WERI-Rb-1 (cell line): ENCODE data around the gene EID3.

Experiments used
- DNase-seq: peaks from one replicate; pipeline ENCODE4 v3.0.0-alpha.2; 2020
- H3K27ac ChIP-seq: fragments of 250-450 bp; sonication (Bioruptor Pico); 2 replicates; pipeline ENCODE4 v1.5.1; 2020; ENCODE audit warnings: mild to moderate bottlenecking, moderate library complexity
- H3K27me3 ChIP-seq: fragments of 250-450 bp; sonication (Bioruptor Pico); 2 replicates; pipeline ENCODE4 v1.5.1; 2021; ENCODE audit warnings: mild to moderate bottlenecking, low read depth, moderate library complexity; ENCODE audit not compliant: insufficient read depth, severe bottlenecking
- H3K36me3 ChIP-seq: fragments of 250-450 bp; sonication (Bioruptor Pico); 2 replicates; pipeline ENCODE4 v1.5.1; 2020; ENCODE audit warnings: mild to moderate bottlenecking, moderate library complexity
- H3K4me3 ChIP-seq: 2 replicates; pipeline ENCODE4 v1.5.1; 2011; ENCODE audit warnings: low read depth, mild to moderate bottlenecking, control low read depth, low read length
- H3K9me3 ChIP-seq: fragments of 250-450 bp; sonication (Bioruptor Pico); 2 replicates; pipeline ENCODE4 v1.5.1; 2021; ENCODE audit warnings: mild to moderate bottlenecking, moderate library complexity; ENCODE audit not compliant: severe bottlenecking
- TF ChIP-seq, protein P1 (sequence below): IDR thresholded peaks from 2 replicates; pipeline ENCODE4 v1.5.1; 2011; ENCODE audit warnings: low read depth, mild to moderate bottlenecking, control low read depth, inconsistent platforms, low read length

EID3 gene

GRCh38 chr12:104306376-104306775 lies 2.8 kb downstream of the EID3 start:
- Histone ChIP-seq H3K9me3 (no peaks in the 10 kb centered on the region), H3K36me3 (peaks cover 27% of the 10 kb centered on the region), H3K27ac (no peak overlapping the region), H3K27me3 (no peaks in the 10 kb centered on the region), H3K4me3 (no peak overlapping the region)
- no peak for DNase-seq
- TF ChIP-seq, protein P1, sequence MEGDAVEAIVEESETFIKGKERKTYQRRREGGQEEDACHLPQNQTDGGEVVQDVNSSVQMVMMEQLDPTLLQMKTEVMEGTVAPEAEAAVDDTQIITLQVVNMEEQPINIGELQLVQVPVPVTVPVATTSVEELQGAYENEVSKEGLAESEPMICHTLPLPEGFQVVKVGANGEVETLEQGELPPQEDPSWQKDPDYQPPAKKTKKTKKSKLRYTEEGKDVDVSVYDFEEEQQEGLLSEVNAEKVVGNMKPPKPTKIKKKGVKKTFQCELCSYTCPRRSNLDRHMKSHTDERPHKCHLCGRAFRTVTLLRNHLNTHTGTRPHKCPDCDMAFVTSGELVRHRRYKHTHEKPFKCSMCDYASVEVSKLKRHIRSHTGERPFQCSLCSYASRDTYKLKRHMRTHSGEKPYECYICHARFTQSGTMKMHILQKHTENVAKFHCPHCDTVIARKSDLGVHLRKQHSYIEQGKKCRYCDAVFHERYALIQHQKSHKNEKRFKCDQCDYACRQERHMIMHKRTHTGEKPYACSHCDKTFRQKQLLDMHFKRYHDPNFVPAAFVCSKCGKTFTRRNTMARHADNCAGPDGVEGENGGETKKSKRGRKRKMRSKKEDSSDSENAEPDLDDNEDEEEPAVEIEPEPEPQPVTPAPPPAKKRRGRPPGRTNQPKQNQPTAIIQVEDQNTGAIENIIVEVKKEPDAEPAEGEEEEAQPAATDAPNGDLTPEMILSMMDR = no peak

DNA sequence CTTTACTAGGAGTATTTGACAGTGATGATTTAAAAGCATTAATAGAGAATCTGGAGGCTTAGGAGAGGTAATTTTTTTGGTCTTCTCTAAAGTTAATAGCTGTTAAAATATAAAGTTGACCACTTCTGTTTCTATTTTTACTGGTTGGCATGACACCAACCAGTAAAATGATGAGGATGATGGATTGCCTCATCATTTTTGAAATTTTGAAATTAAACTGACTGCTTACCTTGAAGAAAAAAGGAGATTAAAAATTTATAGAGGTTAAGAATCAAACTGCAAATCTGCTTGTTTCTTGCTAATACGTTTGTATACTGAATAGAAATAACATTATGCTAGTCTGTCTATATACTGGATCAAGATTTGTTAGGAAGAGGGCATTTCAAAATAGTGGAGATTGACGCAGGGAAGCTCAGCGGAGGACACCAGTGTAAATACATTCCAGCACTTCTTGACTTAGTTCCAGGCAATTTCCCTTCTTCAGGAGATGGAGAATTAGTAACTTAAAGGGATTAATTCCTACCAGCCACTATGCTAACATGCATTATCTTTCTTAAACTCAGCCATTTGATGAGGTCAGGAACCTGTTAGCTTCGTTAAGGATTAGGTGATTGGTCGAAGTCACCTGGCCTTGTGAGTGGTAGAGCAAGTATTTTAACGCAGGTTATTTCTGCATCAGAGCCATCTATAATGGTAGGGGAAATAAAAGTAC lies 3.6 kb downstream of the EID3 start:
- Histone ChIP-seq H3K4me3 (no peak overlapping the region), H3K27me3 (no peaks in the 10 kb centered on the region), H3K27ac (no peak overlapping the region), H3K36me3 (peaks cover 33% of the 10 kb centered on the region), H3K9me3 (no peaks in the 10 kb centered on the region)
- no peak for DNase-seq
- TF ChIP-seq, protein P1 = no peak

DNA sequence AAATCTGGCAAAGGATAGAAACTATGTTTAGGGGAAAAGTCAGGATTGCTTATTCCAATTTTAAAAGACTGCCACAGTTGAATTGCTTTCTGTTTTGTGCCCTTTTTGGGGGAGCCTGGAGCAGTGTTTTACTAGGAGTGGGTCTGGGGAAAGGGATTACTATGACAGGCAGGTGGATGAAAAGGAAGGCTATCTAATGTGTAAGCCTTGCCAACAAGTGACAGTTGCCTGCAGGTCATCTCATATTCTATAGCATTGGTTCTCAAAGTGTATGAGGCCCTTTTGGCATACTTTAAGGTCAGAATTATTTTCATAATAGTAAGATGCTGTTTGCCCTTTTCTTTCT lies 4.1 kb downstream of the EID3 start:
- peaks cover 38% of the 10 kb centered on the region for H3K36me3 ChIP-seq
- H3K9me3 ChIP-seq = no peaks in the 10 kb centered on the region
- DNase-seq = no peak
- no peak overlapping the region for H3K27ac ChIP-seq
- no peak overlapping the region for H3K4me3 ChIP-seq
- TF ChIP-seq, protein P1 = no peak
- no peaks in the 10 kb centered on the region for H3K27me3 ChIP-seq

- Histone ChIP-seq H3K27ac (no peak overlapping the region), H3K27me3 (no peaks in the 10 kb centered on the region), H3K9me3 (no peaks in the 10 kb centered on the region), H3K36me3 (peaks cover 42% of the 10 kb centered on the region), H3K4me3 (no peak overlapping the region)
- TF ChIP-seq, protein P1 = no peak
- DNase-seq = no peak
Observed at GRCh38 chr12:104309446-104309993, 6.0 kb downstream of the EID3 start.

DNA sequence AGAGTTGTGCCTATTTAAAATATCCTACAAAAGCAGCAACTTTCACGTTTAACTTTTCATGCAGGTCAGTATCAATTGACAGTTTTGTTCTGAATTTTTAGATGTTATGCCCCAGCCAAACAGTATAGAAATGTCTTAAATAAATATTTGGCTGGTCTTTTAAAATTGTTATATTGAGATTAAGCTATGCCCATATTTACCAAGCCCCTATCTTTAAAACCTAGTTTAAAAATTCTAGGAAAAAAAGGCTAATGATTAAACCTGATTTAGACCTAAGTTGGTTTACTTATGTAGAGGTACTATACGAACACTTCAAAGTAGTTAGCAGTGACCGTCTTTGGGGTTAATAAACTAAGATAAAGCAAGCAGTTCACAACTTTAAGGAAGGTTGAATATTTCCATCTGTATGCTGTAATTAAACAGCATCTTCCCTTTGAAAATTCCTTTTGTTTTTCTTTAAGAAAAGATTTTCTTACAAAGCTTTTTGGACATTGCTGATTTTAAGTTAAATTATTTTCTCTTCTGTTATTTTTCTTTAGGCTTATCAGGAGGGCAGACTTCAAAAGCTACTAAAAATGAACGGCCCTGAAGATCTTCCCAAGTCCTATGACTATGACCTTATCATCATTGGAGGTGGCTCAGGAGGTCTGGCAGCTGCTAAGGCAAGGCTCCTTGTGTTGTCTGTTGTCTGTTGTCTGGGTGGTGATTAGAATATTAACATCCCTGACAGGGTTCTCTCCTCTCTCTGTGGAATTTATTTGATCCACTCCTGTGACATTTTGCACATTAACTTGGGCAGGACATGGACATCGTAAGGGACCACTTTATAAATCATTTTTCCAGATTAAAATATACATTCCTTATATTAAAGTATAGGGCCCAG lies 7.5 kb downstream of the EID3 start:
- Histone ChIP-seq H3K27ac (no peak overlapping the region), H3K36me3 (peaks cover 50% of the 10 kb centered on the region), H3K4me3 (no peak overlapping the region)

More for the DNA sequence above, 7.5 kb downstream of the EID3 start:
- Histone ChIP-seq H3K9me3 (no peaks in the 10 kb centered on the region), H3K27me3 (no peaks in the 10 kb centered on the region)
- no peak for DNase-seq
- TF ChIP-seq, protein P1 = no peak
